D721Med (cell line): ENCODE measurements around the gene TNFSF10.

Experiments used
- DNase-seq: peaks from one replicate; pipeline ENCODE4 v3.0.0; 2011; ENCODE audit warnings: low spot score; ENCODE audit not compliant: insufficient read length
- FAIRE-seq: peaks from 2 replicates; lab custom pipeline; 2011; peaks lifted over from hg19 to GRCh38; lab: Jason Lieb, UNC
- TF ChIP-seq, protein P1 (sequence below): IDR thresholded peaks from 2 replicates; pipeline ENCODE4 v1.5.1; 2012; ENCODE audit warnings: mild to moderate bottlenecking, control low read depth; ENCODE audit not compliant: insufficient read depth; ENCODE audit errors: missing control alignments

The TNFSF10 gene

DNA sequence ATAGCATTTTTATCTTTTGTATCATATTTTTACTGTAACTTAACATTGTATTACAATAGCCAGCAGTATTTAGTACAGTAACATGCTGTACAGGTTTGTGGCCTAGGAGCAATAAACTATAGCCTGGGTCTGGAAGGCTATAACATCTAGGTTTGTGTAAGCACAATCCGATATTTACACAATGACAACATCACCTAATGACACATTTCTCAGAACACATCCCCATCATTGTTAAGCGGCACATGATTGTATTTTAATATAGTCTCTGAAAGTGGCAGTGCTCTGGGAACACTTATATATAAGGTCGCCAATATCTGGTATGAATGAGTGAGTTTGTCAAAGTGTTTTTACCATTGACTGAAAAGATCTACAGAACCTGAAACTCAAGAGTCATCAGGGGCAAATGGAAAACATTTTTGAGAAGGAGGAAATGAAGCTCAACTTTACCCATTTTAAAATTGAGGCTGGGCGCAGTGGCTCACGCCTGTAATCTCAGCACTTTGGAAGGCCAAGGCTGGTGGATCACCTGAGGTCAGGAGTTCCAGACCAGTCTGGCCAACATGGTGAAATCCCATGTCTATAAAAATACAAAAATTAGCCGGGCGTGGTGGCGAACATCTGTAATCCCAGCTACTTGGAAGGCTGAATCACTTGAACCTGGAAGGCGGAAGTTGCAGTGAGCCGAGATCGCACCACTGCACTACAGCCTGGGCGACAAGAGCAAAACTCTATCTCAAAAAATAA, 38.8 kb upstream of the TNFSF10 start:
- DNase-seq = no peak
- no peak for FAIRE-seq
- TF ChIP-seq, protein P1, sequence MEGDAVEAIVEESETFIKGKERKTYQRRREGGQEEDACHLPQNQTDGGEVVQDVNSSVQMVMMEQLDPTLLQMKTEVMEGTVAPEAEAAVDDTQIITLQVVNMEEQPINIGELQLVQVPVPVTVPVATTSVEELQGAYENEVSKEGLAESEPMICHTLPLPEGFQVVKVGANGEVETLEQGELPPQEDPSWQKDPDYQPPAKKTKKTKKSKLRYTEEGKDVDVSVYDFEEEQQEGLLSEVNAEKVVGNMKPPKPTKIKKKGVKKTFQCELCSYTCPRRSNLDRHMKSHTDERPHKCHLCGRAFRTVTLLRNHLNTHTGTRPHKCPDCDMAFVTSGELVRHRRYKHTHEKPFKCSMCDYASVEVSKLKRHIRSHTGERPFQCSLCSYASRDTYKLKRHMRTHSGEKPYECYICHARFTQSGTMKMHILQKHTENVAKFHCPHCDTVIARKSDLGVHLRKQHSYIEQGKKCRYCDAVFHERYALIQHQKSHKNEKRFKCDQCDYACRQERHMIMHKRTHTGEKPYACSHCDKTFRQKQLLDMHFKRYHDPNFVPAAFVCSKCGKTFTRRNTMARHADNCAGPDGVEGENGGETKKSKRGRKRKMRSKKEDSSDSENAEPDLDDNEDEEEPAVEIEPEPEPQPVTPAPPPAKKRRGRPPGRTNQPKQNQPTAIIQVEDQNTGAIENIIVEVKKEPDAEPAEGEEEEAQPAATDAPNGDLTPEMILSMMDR = no peak

DNA sequence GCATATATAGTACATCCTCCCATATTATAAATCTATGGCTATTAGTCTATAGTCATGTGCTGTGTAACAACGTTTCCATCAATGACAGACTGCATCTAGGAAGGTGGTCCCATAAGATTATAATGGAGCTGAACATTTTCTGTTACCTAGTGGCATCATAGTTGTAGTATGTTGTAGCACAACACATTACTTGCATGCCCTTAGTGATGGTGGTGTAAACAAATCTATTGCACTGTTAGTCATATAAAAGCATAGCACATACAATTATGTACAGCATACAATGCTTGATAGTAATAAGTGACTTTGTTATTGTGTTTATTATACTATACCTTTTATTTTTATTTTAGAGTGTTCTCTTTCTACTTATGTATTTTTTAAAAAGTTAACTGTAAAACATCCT, 37.4 kb upstream of the TNFSF10 start:
- no peak for DNase-seq

DNA sequence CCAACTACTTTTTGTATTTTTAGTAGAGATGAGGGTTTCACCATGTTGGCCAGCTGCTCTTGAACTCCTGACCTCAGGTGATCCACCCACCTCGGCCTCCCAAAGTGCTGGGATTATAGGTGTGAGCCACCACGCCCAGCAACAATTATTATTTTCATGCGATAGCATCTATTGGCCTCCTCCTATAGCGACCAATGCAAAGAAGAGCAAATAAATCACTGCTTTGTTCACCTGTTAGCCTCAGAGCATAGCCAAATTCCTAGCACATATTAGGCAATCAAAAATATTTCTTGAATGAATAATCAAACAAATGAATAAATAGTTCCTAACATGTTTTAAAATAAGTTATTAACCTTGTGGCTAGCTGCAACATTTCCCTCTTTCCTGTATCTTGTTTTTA, 36.8 kb upstream of the TNFSF10 start:
- FAIRE-seq (no peak), DNase-seq (no peak)
- TF ChIP-seq, protein P1 = no peak

More for the DNA sequence above, 37.4 kb upstream of the TNFSF10 start:
- no peak for FAIRE-seq
- TF ChIP-seq, protein P1 = no peak

DNA sequence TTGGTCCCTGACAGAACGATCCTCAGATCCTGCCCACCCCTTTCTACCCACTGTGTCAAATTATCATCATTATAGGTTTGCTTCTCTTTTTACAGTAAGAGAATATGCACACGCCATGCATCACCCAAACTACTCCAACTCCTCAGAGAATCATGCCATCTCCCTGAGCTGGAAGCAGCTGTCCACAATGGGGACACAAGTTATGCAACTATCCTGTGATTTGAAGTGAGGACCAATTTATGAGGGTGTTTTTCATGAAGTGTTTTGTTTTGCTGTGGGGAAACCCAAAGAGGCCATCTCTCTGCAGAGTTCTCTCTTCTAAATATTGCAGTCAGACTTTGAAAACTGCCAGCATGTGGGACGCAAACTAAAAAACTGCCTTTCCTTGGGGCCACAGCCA, 35.8 kb upstream of the TNFSF10 start:
- TF ChIP-seq, protein P1 = no peak
- FAIRE-seq (no peak), DNase-seq (no peak)

DNA sequence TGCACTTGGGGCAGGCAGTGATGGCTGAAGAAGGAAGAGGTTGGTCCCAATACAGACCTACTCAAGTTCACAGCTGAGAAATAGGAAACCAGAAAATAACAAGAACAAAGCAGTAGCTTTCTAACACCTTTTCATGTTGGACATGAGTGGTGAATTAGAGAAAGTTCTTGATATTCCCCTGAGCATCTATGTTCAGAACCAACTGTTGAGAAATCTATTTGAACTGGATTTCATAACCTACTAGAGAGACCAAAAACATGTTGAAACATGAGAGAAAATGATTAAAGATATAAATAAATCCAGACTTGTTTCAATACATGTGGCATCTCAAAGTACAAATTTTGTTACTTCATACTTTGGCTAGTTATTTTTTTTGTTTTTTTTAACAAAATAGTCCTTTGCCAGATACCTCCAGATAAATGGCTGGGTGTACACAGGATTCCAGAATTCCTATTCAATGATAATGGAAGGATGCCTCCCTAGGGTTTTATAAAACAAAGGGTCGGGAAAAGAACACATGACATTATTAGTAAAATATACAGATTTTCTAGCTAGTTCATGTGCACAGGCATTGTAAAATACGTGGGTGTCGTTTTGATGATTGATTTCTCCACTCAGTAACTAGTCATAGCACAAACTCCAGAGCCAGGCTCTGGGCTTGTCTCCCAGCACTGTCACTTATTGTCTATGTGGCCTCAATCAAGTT, 34.4 kb upstream of the TNFSF10 start:
- DNase-seq (no peak), FAIRE-seq (no peak)
- TF ChIP-seq, protein P1 = no peak

DNA sequence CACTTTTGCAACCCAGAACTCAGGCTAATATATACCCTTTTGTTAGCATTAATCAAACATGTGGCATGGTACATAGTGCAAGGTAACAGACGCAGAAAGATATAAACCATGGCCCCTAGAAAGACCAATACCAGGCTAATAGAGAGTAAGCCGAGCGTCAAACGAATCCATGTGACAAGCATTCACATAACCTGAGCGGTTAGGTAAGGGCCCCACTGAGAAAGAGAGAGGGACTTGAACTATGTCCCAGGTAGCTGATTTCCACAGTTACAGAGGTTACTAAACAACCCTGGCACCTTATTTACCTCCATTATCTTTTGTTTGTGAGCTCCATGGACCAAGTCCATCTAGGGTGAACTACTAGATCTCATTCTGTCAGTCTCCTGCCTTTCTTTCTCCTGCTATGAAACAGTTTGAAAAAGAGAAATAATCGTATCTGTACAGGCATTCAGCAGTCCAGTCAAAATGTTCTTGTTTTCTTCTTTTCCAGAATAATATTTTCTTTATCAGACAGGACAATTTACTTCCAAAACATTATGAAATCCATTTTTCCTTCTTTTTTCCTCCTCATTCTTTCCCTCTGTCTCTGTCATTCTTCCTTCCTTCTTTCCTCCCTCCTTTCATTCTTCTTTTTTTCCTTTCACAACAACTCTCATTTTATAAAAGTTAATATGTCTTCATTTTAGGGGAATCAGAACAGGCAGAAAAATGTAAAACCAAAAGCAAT, 30.5 kb upstream of the TNFSF10 start:
- TF ChIP-seq, protein P1 = no peak
- FAIRE-seq (no peak), DNase-seq (no peak)
